Fibroblast of lung (primary cell): Measurements from ENCODE around the gene PRDM16. TPM values are rescaled to one million over a fixed set of nuclear protein-coding genes. Genes with fewer than 3 reads are reported as not detected.

Experiments used
- DNase-seq, 2 donors: peaks; one replicate each; pipeline versions ENCODE4 v3.0.0 to v3.0.0-alpha.2; 2010; ENCODE audit warnings: low read depth in 2 of 2
- H2AFZ ChIP-seq: 2 replicates; pipeline ENCODE4 v1.5.1; 2012; ENCODE audit warnings: low read length, control low read depth, inconsistent platforms
- H3K27ac ChIP-seq: 2 replicates; pipeline ENCODE4 v1.5.1; 2011; ENCODE audit warnings: low read length, control low read depth; ENCODE audit not compliant: insufficient read depth
- H3K27me3 ChIP-seq: 2 replicates; pipeline ENCODE4 v1.5.1; 2011; ENCODE audit warnings: mild to moderate bottlenecking, low read length; ENCODE audit not compliant: control insufficient read depth, insufficient read depth
- H3K36me3 ChIP-seq: 2 replicates; pipeline ENCODE4 v1.5.1; 2011; ENCODE audit warnings: low read length; ENCODE audit not compliant: control insufficient read depth, insufficient read depth
- H3K4me1 ChIP-seq: 2 replicates; pipeline ENCODE4 v1.5.1; 2011; ENCODE audit warnings: low read length; ENCODE audit not compliant: control insufficient read depth, insufficient read depth; ENCODE audit errors: extremely low read depth
- H3K4me2 ChIP-seq: 2 replicates; pipeline ENCODE4 v1.5.1; 2011; ENCODE audit warnings: low read length, control low read depth; ENCODE audit not compliant: insufficient read depth; ENCODE audit errors: extremely low read depth
- H3K4me3 ChIP-seq, 4 experiments: fragments of 200-600 bp in 1 of 4; sonication (generic) in 1 of 4; replicated peaks in 1 of 4; 2 replicates each; pipeline ENCODE4 v1.5.1; 2011 to 2016; ENCODE audit warnings: low read length in 4 of 4, low read depth in 3 of 4, mild to moderate bottlenecking in 3 of 4, control low read depth in 2 of 4, inconsistent platforms in 1 of 4, mixed read lengths in 1 of 4; ENCODE audit not compliant: insufficient read depth in 1 of 4; ENCODE audit errors: control extremely low read depth in 1 of 4
- H3K79me2 ChIP-seq: 2 replicates; pipeline ENCODE4 v1.5.1; 2012; ENCODE audit warnings: mild to moderate bottlenecking, low read length, inconsistent platforms; ENCODE audit not compliant: control insufficient read depth, insufficient read depth
- H3K9ac ChIP-seq: 2 replicates; pipeline ENCODE4 v1.5.1; 2011; ENCODE audit warnings: mild to moderate bottlenecking, low read length, control low read depth; ENCODE audit not compliant: insufficient read depth
- H3K9me3 ChIP-seq: 2 replicates; pipeline ENCODE4 v1.5.1; 2012; ENCODE audit warnings: low read depth, low read length; ENCODE audit not compliant: control insufficient read depth, insufficient read depth
- H4K20me1 ChIP-seq: 2 replicates; pipeline ENCODE4 v1.5.1; 2011; ENCODE audit warnings: low read length; ENCODE audit not compliant: control insufficient read depth, insufficient read depth; ENCODE audit errors: extremely low read depth
- EZH2 ChIP-seq: IDR thresholded peaks from 2 replicates; pipeline ENCODE4 v1.5.1; 2012; ENCODE audit warnings: low read length, control low read depth, mild to moderate bottlenecking; ENCODE audit errors: missing control alignments
- polyA plus RNA-seq, 2 donors: library from polyadenylated mRNA; depleted of rRNA in 1 of 2; stranded (reverse) in 1 of 2; unstranded in 1 of 2; fragments of >200 nt; gene quantifications; 2 replicates each; pipeline ENCODE4 v1.2.1, GENCODE V29; 2011 to 2012; ENCODE audit warnings: missing spikeins in 1 of 2
- total RNA-seq: library from RNA; depleted of rRNA; stranded (reverse); fragments of >200 nt; gene quantifications from 2 replicates; pipeline ENCODE4 v1.2.1, GENCODE V29; 2014
- TF ChIP-seq, protein P1 (sequence below), 2 donors: IDR thresholded peaks in 1 of 2; conservative IDR thresholded peaks in 1 of 2; 1 replicate in 1 of 2; 2 replicates in 1 of 2; pipeline ENCODE4 v1.5.1; 2011 to 2012; ENCODE audit warnings: low read length in 2 of 2, control low read depth in 1 of 2, inconsistent platforms in 1 of 2, low read depth in 1 of 2, mild to moderate bottlenecking in 1 of 2

The PRDM16 gene
- total and polyA plus RNA-seq, 2 donors (not counting 1 experiment from before 2014, with no cell fraction given): 0.30 to 1.8 TPM

- Histone ChIP-seq H3K9me3 (no peaks in the 10 kb centered on the region), H3K4me2 (no peak overlapping the region), H2AFZ (no peak overlapping the region), H3K4me1 (no peaks in the 10 kb centered on the region), H3K9ac (no peak overlapping the region), H3K36me3 (no peaks in the 10 kb centered on the region), H3K27me3 (no peaks in the 10 kb centered on the region), H3K4me3 (no peak overlapping the region), H3K27ac (no peak overlapping the region), H3K79me2 (no peaks in the 10 kb centered on the region), H4K20me1 (no peaks in the 10 kb centered on the region)
- TF ChIP-seq, protein P1, sequence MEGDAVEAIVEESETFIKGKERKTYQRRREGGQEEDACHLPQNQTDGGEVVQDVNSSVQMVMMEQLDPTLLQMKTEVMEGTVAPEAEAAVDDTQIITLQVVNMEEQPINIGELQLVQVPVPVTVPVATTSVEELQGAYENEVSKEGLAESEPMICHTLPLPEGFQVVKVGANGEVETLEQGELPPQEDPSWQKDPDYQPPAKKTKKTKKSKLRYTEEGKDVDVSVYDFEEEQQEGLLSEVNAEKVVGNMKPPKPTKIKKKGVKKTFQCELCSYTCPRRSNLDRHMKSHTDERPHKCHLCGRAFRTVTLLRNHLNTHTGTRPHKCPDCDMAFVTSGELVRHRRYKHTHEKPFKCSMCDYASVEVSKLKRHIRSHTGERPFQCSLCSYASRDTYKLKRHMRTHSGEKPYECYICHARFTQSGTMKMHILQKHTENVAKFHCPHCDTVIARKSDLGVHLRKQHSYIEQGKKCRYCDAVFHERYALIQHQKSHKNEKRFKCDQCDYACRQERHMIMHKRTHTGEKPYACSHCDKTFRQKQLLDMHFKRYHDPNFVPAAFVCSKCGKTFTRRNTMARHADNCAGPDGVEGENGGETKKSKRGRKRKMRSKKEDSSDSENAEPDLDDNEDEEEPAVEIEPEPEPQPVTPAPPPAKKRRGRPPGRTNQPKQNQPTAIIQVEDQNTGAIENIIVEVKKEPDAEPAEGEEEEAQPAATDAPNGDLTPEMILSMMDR (conservative IDR thresholded peaks at IDR 0.05 in 1 of 2, IDR thresholded peaks at IDR 0.05 in 1 of 2; ENCODE audit: low read depth in 1 of 2, low read length in 2 of 2): no peak
- no peak for TF ChIP-seq EZH2
- DNase-seq: no peak
Observed at GRCh38 chr1:3377604-3378279, 308.7 kb downstream of the PRDM16 start.

DNA sequence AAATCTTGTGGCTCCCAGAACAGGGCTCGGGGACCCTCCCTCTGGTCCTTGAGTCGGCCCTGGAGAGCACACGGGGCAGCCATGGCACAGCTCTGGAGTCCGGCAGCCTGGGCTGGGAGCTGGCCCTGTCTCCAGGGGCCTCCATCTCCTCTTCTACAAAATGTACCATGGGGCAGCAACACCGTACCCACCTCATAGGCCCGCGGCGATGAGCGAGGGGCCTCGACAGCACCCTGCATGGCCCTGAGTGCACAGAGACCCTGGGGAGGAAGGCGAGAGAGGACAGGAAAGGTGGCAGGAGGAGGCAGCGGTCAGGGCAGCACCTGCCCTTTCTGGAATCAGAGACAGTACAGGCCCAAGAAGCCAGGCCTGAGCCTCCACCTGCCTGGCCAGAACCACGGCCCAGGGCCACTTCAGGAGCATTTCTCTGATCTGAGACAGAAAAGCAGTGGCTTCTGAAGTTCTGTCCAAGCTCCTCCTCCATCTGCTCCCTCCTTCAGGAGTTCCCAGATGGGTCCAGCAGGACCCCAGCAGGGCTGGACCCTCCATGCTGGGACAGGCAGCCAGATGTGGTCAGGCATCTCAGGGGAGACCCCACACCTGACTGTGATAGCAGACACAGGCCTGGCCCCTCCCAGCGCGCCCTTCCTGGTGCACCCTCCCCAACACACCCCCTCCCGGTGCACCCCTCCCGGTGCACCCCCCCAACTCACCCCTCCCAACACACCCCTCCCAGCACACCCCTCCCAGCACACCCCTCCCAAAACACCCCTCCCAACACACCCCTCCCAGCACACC, 309.6 kb downstream of the PRDM16 start:
- H3K27me3 ChIP-seq: no peaks in the 10 kb centered on the region
- no peak overlapping the region for H2AFZ ChIP-seq
- no peak overlapping the region for H3K4me2 ChIP-seq
- no peaks in the 10 kb centered on the region for H3K4me1 ChIP-seq
- H3K9me3 ChIP-seq: no peaks in the 10 kb centered on the region
- no peaks in the 10 kb centered on the region for H3K36me3 ChIP-seq
- DNase-seq: no peak
- no peak overlapping the region for H3K27ac ChIP-seq
- H4K20me1 ChIP-seq: no peaks in the 10 kb centered on the region
- H3K9ac ChIP-seq: no peak overlapping the region
- no peaks in the 10 kb centered on the region for H3K79me2 ChIP-seq
- TF ChIP-seq EZH2: no peak
- H3K4me3 ChIP-seq: no peak overlapping the region

DNA sequence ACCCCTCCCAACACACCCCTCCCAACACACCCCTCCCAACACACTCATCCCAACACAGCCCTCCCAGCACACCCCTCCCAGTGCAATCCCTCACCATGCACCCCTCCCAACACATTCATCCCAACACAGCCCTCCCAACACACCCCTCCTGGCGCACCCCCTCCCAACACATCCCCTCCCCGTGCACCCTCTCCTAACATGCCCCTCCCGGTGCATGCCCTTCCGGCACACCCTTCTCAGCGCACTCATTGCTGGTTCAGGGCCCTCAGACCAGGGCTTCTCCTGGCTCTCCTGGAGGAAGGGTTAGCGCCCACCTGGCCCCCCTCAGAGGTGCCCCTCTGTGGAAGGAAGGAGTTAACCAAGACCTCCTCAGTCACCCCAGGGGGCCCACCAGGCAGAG, 310.9 kb downstream of the PRDM16 start:
- Histone ChIP-seq H3K36me3 (no peaks in the 10 kb centered on the region), H3K9me3 (no peaks in the 10 kb centered on the region), H2AFZ (no peak overlapping the region), H3K4me2 (no peak overlapping the region), H3K79me2 (no peaks in the 10 kb centered on the region), H3K4me3 (no peak overlapping the region), H4K20me1 (no peaks in the 10 kb centered on the region), H3K4me1 (no peaks in the 10 kb centered on the region), H3K27ac (no peak overlapping the region), H3K9ac (no peak overlapping the region), H3K27me3 (no peaks in the 10 kb centered on the region)
- no peak for DNase-seq
- TF ChIP-seq, protein P1 (conservative IDR thresholded peaks at IDR 0.05 in 1 of 2, IDR thresholded peaks at IDR 0.05 in 1 of 2; ENCODE audit: low read depth in 1 of 2, low read length in 2 of 2): no peak
- no peak for TF ChIP-seq EZH2
